Measurements from ENCODE around the gene PIK3AP1.
A peak's percentile ranks its signal among the peaks of the same experiment; 100 is the strongest.

The PIK3AP1 gene

DNA sequence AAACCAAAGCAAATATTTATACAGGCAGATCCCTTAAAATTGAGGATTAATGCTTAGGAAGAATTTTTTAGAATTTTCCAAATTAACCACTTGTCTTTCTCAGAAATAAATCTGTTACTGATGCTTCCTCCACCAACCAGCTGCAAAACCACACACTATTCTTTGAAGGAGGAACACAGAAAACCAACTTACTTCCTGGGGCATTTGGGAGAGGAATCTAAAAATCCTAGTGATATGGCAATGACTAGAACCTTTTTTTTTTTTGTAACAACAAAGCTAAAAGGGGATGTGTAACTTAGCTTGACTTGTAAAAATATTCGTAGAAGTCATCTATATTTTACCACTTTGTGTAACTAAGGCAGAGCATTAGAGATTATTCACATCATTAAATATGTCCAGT, 128.4 kb downstream of the PIK3AP1 start:
- Mint-ChIP-seq H3K4me1 (ENCODE audit: low read depth) (peaks cover 13% of the 10 kb centered on the region), H3K4me3 (no peak overlapping the region), H3K27ac (no peak overlapping the region), H3K9me3 (no peaks in the 10 kb centered on the region), H3K36me3 (ENCODE audit: low read depth) (peaks cover 4% of the 10 kb centered on the region), H3K27me3 (no peaks in the 10 kb centered on the region)
- no peak for DNase-seq

- DNase-seq = no peak
- Mint-ChIP-seq H3K36me3 (ENCODE audit: low read depth) (peaks cover 19% of the 10 kb centered on the region), H3K9me3 (no peaks in the 10 kb centered on the region), H3K27me3 (no peaks in the 10 kb centered on the region), H3K4me1 (ENCODE audit: low read depth) (peaks cover 29% of the 10 kb centered on the region), H3K4me3 (no peak overlapping the region), H3K27ac (no peak overlapping the region)
These were observed 131.5 kb downstream of the PIK3AP1 start for GRCh38 chr10:96588616-96589419.

- DNase-seq = no peak
- H3K27ac Mint-ChIP-seq = no peak overlapping the region
- H3K36me3 Mint-ChIP-seq (ENCODE audit: low read depth) = peaks cover 26% of the 10 kb centered on the region
- no peaks in the 10 kb centered on the region for H3K27me3 Mint-ChIP-seq
- H3K9me3 Mint-ChIP-seq = no peaks in the 10 kb centered on the region
- no peak overlapping the region for H3K4me3 Mint-ChIP-seq
- H3K4me1 Mint-ChIP-seq (ENCODE audit: low read depth) = peaks cover 36% of the 10 kb centered on the region
These were observed 132.2 kb downstream of the PIK3AP1 start for GRCh38 chr10:96588060-96588554.

- H3K4me3 Mint-ChIP-seq = no peak overlapping the region
- no peaks in the 10 kb centered on the region for H3K27me3 Mint-ChIP-seq
- DNase-seq = no peak
- H3K9me3 Mint-ChIP-seq = no peaks in the 10 kb centered on the region
- peaks cover 41% of the 10 kb centered on the region for H3K4me1 Mint-ChIP-seq (ENCODE audit: low read depth)
- H3K27ac Mint-ChIP-seq = no peak overlapping the region
- peaks cover 27% of the 10 kb centered on the region for H3K36me3 Mint-ChIP-seq (ENCODE audit: low read depth)
These were observed 132.9 kb downstream of the PIK3AP1 start for GRCh38 chr10:96587264-96588059.

GRCh38 chr10:96586419-96587263, 133.7 kb downstream of the PIK3AP1 start, which contains the start of gene TM9SF3:
TM9SF3 (minus strand) TSS chr10:96587012; CDS start chr10:96586835, 177 bp downstream.
- peaks cover 30% of the 10 kb centered on the region for H3K36me3 Mint-ChIP-seq (ENCODE audit: low read depth)
- peak; percentile 92 for DNase-seq
- H3K27ac Mint-ChIP-seq = peak within 1 kb of the TSS; percentile 96
- peak within 1 kb of the TSS; percentile 92 for H3K4me3 Mint-ChIP-seq
- no peaks in the 10 kb centered on the region for H3K9me3 Mint-ChIP-seq
- peaks cover 43% of the 10 kb centered on the region for H3K4me1 Mint-ChIP-seq (ENCODE audit: low read depth)
- H3K27me3 Mint-ChIP-seq = no peaks in the 10 kb centered on the region

- H3K36me3 Mint-ChIP-seq (ENCODE audit: low read depth) = peaks cover 33% of the 10 kb centered on the region
- H3K9me3 Mint-ChIP-seq = no peaks in the 10 kb centered on the region
- H3K27me3 Mint-ChIP-seq = no peaks in the 10 kb centered on the region
- DNase-seq = no peak
- peak overlapping the region; percentile 92 for H3K4me3 Mint-ChIP-seq
- H3K4me1 Mint-ChIP-seq (ENCODE audit: low read depth) = peaks cover 47% of the 10 kb centered on the region
- peak overlapping the region; percentile 96 for H3K27ac Mint-ChIP-seq
These were observed 134.4 kb downstream of the PIK3AP1 start for GRCh38 chr10:96585736-96586418.

DNA sequence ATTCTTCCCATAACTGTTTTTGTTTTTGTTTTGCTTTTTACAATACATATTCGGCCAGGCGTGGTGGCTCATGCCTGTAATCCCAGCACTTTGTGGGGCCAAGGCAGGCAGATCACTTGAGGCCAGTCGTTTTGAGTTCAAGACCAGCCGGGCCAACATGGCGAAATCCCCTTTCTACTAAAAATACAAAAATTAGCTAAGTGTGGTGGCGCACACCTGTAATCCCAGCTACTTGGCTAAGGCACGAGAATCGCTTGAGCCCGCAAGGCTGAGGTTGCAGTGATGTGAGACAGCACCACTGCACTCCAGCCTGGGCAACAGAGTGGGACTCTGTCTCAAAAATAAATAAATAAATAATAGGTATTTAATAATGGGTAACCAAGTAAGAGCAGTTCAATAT, 135.8 kb downstream of the PIK3AP1 start:
- H3K27me3 Mint-ChIP-seq = no peaks in the 10 kb centered on the region
- H3K27ac Mint-ChIP-seq = peak overlapping the region; percentile 64
- H3K9me3 Mint-ChIP-seq = no peaks in the 10 kb centered on the region
- peaks cover 44% of the 10 kb centered on the region for H3K36me3 Mint-ChIP-seq (ENCODE audit: low read depth)
- peaks cover 58% of the 10 kb centered on the region for H3K4me1 Mint-ChIP-seq (ENCODE audit: low read depth)
- peak overlapping the region; percentile 92 for H3K4me3 Mint-ChIP-seq
- no peak for DNase-seq

GRCh38 chr10:96584035-96584434, 136.3 kb downstream of the PIK3AP1 start:
- Mint-ChIP-seq H3K9me3 (no peaks in the 10 kb centered on the region), H3K4me3 (peak overlapping the region; percentile 92), H3K36me3 (ENCODE audit: low read depth) (peaks cover 45% of the 10 kb centered on the region), H3K27ac (no peak overlapping the region), H3K27me3 (no peaks in the 10 kb centered on the region), H3K4me1 (ENCODE audit: low read depth) (peaks cover 60% of the 10 kb centered on the region)
- no peak for DNase-seq

DNA sequence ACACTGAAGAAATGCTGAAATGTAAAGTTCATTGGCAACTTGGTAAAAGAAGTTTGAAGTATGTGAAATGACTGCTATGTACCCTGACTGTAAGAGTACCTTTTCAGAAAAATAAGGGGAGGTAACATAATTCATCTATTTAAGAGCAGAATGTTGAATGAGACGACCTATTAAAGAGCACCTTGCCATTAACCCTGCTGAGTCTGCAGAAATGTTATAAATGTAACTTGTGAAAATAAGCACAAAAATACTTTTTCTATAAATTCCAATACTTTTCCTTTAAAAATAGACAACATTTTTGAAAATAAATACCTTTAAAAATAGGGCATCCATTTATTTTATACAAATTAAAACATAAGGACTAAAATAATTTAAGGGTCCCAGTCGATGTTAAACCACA, 141.2 kb downstream of the PIK3AP1 start:
- no peaks in the 10 kb centered on the region for H3K27me3 Mint-ChIP-seq
- H3K27ac Mint-ChIP-seq = no peak overlapping the region
- peaks cover 80% of the 10 kb centered on the region for H3K4me1 Mint-ChIP-seq (ENCODE audit: low read depth)
- DNase-seq = no peak
- no peaks in the 10 kb centered on the region for H3K9me3 Mint-ChIP-seq
- H3K36me3 Mint-ChIP-seq (ENCODE audit: low read depth) = peaks cover 67% of the 10 kb centered on the region
- no peak overlapping the region for H3K4me3 Mint-ChIP-seq

GRCh38 chr10:96578633-96579032, 141.7 kb downstream of the PIK3AP1 start:
- no peak overlapping the region for H3K27ac Mint-ChIP-seq
- peaks cover 67% of the 10 kb centered on the region for H3K36me3 Mint-ChIP-seq (ENCODE audit: low read depth)
- peaks cover 80% of the 10 kb centered on the region for H3K4me1 Mint-ChIP-seq (ENCODE audit: low read depth)
- H3K27me3 Mint-ChIP-seq = no peaks in the 10 kb centered on the region
- no peak overlapping the region for H3K4me3 Mint-ChIP-seq
- no peaks in the 10 kb centered on the region for H3K9me3 Mint-ChIP-seq
- no peak for DNase-seq

- H3K27me3 Mint-ChIP-seq = no peaks in the 10 kb centered on the region
- H3K27ac Mint-ChIP-seq = peak overlapping the region; percentile 46
- peaks cover 80% of the 10 kb centered on the region for H3K4me1 Mint-ChIP-seq (ENCODE audit: low read depth)
- no peak overlapping the region for H3K4me3 Mint-ChIP-seq
- H3K36me3 Mint-ChIP-seq (ENCODE audit: low read depth) = peaks cover 67% of the 10 kb centered on the region
- no peaks in the 10 kb centered on the region for H3K9me3 Mint-ChIP-seq
- DNase-seq = no peak
These were observed 142.3 kb downstream of the PIK3AP1 start for GRCh38 chr10:96578022-96578421.

DNA sequence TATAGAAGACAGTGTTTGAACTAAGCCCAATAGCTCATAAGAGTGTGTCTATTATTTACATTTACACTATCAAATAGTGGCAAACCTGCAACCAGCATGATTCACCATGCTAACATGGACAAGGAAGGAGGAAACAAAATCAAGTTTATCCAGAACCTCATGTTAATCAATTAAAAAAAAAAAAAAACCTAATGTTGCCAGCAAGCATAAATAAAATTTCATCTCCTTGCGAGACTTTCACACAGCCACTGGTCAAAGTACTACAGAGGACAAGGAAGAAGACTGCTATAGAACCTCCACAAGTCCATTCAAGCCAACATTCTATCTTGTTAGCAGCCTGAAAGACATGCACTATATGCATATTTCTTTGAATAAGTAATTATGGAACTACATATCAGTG, 143.2 kb downstream of the PIK3AP1 start:
- H3K36me3 Mint-ChIP-seq (ENCODE audit: low read depth) = peaks cover 76% of the 10 kb centered on the region
- H3K9me3 Mint-ChIP-seq = no peaks in the 10 kb centered on the region
- DNase-seq = no peak
- H3K4me3 Mint-ChIP-seq = no peak overlapping the region
- H3K27me3 Mint-ChIP-seq = no peaks in the 10 kb centered on the region
- H3K4me1 Mint-ChIP-seq (ENCODE audit: low read depth) = peaks cover 77% of the 10 kb centered on the region
- no peak overlapping the region for H3K27ac Mint-ChIP-seq

- H3K36me3 Mint-ChIP-seq (ENCODE audit: low read depth) = peaks cover 80% of the 10 kb centered on the region
- DNase-seq = no peak
- H3K4me1 Mint-ChIP-seq (ENCODE audit: low read depth) = peaks cover 76% of the 10 kb centered on the region
- no peak overlapping the region for H3K27ac Mint-ChIP-seq
- no peak overlapping the region for H3K4me3 Mint-ChIP-seq
- no peaks in the 10 kb centered on the region for H3K9me3 Mint-ChIP-seq
- no peaks in the 10 kb centered on the region for H3K27me3 Mint-ChIP-seq
These were observed 143.9 kb downstream of the PIK3AP1 start for GRCh38 chr10:96576277-96576980.

Data from activated T-cell treated with anti-CD3 and anti-CD28 coated beads, Interleukin-2, amount 50 U/mL, for 24 hours (primary cell).